ENCODE measurements around the gene PRTN3.
A peak's percentile ranks its signal among the peaks of the same experiment; 100 is the strongest.
"Not testable (repeated sequence)": the region's sequence is repeated elsewhere in the genome, so short reads cannot be mapped to it uniquely, and the experiment has no call there.

PRTN3 gene

GRCh38 chr19:881385-882071 is 40.7 kb downstream of the PRTN3 start:
- no peak for DNase-seq (ENCODE audit: low read depth, low spot score)

GRCh38 chr19:882871-883497 is 42.2 kb downstream of the PRTN3 start:
- no peak for DNase-seq (ENCODE audit: low read depth, low spot score)

GRCh38 chr19:883661-884211 is 42.9 kb downstream of the PRTN3 start:
- DNase-seq (ENCODE audit: low read depth, low spot score): peak; percentile 91

GRCh38 chr19:884420-885211 is 43.8 kb downstream of the PRTN3 start:
- peak; percentile 45 for DNase-seq (ENCODE audit: low read depth, low spot score)

GRCh38 chr19:885536-886224 is 44.9 kb downstream of the PRTN3 start:
- no peak for DNase-seq (ENCODE audit: low read depth, low spot score)

- peak; percentile 62 for DNase-seq (ENCODE audit: low read depth, low spot score)
Observed at GRCh38 chr19:887072-887471, 46.3 kb downstream of the PRTN3 start.

GRCh38 chr19:887599-887998 is 46.8 kb downstream of the PRTN3 start:
- no peak for DNase-seq (ENCODE audit: low read depth, low spot score)

GRCh38 chr19:888581-889385 is 48.0 kb downstream of the PRTN3 start:
- DNase-seq (ENCODE audit: low read depth, low spot score): no peak

- no peak for DNase-seq (ENCODE audit: low read depth, low spot score)
Observed at GRCh38 chr19:889662-890295, 49.0 kb downstream of the PRTN3 start.

GRCh38 chr19:890831-891230 is 50.0 kb downstream of the PRTN3 start:
- DNase-seq (ENCODE audit: low read depth, low spot score): no peak

GRCh38 chr19:891421-892200 is 50.8 kb downstream of the PRTN3 start:
- DNase-seq (ENCODE audit: low read depth, low spot score): not testable (repeated sequence)

GRCh38 chr19:892243-892893 is 51.6 kb downstream of the PRTN3 start:
- DNase-seq (ENCODE audit: low read depth, low spot score): no peak

GRCh38 chr19:892894-893689 is 52.3 kb downstream of the PRTN3 start, which contains the start of the genes MED16 and RNU6-9:
Gene MED16, minus strand, starts transcription at chr19:893187. Its CDS starts 2,056 bp downstream, at chr19:891131.
Gene RNU6-9, plus strand, starts transcription at chr19:893484.
- peak; percentile 96 for DNase-seq (ENCODE audit: low read depth, low spot score)

- DNase-seq (ENCODE audit: low read depth, low spot score): no peak
Observed at GRCh38 chr19:896434-896833, 55.6 kb downstream of the PRTN3 start.

- DNase-seq (ENCODE audit: low read depth, low spot score): no peak
Observed at GRCh38 chr19:896999-897398, 56.2 kb downstream of the PRTN3 start.

- DNase-seq (ENCODE audit: low read depth, low spot score): peak; percentile 61
Observed at GRCh38 chr19:897442-898039, 56.7 kb downstream of the PRTN3 start.
